GM12865 (cell line): ENCODE data around the gene UTP4.

Source experiments
- DNase-seq: peaks from one replicate; pipeline ENCODE4 v3.0.0; 2010; ENCODE audit warnings: low read depth
- H3K4me3 ChIP-seq: 2 replicates; pipeline ENCODE4 v1.5.1; 2011; ENCODE audit warnings: mild to moderate bottlenecking, low read depth, low read length, control low read depth
- CTCF ChIP-seq: IDR thresholded peaks from 2 replicates; pipeline ENCODE4 v1.5.1; 2011; ENCODE audit warnings: low read length, control low read depth, low read depth, inconsistent platforms; ENCODE audit not compliant: insufficient read depth; ENCODE audit errors: missing control alignments

UTP4 gene

GRCh38 chr16:69089091-69089910 is 43.1 kb upstream of the UTP4 start:
- H3K4me3 ChIP-seq = no peak overlapping the region
- TF ChIP-seq CTCF = no peak
- peak; percentile 82 for DNase-seq

DNA sequence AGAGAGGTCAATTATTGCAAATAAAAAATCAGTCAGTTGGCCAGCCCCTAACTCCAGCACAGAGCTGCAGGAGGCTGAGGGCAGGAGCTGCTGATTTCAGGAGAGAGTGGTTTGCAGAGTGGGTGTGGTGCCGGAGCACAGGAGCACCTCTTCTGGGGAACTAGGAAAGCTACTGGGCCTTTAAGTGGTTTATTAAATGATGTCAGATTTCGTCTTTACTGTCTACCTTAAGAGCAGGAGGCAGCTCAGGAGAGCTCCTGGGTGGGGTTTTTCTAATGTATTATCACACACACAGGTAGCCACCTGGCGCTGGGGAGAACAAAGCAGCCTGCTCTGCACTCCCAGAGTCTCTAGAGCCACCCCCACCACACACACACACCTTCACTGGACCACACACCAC is 38.5 kb upstream of the UTP4 start:
- no peak for TF ChIP-seq CTCF
- no peak for DNase-seq
- no peak overlapping the region for H3K4me3 ChIP-seq

GRCh38 chr16:69094501-69094900 is 37.9 kb upstream of the UTP4 start:
- no peak for TF ChIP-seq CTCF
- no peak overlapping the region for H3K4me3 ChIP-seq
- DNase-seq = no peak

- no peak overlapping the region for H3K4me3 ChIP-seq
- TF ChIP-seq CTCF = no peak
- no peak for DNase-seq
These were observed 37.3 kb upstream of the UTP4 start for GRCh38 chr16:69095193-69095592.

GRCh38 chr16:69100071-69100691 is 32.3 kb upstream of the UTP4 start:
- no peak for TF ChIP-seq CTCF
- H3K4me3 ChIP-seq = no peak overlapping the region
- no peak for DNase-seq

DNA sequence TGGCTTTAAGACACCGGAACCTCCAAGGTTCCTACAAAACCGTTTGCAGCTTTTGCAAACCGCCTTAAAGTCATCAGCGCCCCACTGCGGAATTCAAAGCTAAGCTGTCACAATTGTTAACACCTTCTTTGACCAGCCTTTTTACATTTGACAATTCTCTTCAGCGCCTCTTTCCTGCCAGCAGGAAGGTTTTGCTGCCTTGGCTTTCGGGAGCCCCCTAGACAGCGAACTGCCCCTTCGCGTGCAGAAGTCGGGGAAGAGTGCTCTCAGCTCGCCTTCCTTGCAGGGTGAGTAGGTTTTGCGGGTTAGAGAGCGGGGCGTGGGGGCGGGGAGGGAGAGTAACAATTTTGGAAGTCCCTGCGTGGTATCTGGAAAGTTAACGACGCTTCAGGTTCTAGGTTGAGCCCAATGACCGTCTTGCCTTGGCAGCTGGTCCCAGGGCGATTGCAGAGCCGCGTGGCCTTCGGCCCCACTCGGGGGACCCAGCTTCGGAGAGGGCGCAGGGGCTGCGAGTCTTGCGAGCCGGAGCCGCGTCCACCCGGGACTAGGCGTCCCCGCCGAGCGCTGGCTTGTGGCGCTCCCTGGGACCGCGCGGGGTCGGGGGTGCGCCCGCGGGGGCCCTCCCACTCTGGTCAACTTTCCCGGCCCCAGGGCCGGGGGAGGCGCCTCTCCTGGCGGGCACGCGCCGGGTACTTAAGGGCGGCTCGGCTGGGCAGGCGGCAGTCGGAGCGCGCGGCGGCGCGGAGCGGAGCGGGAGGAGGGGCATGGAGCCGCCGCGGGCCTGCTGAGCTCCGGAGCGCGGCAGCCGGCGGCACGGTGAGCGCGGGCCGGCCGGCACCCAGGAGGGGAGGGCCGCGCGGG is 26.7 kb upstream of the UTP4 start, which contains the start of gene HAS3:
HAS3 (plus strand) TSS at position 153 of the 861 bp plus-strand sequence. CDS start 3,743 bp downstream, outside the sequence.
- peak; percentile 64 for DNase-seq
- peak within 1 kb of the TSS; percentile 40 for H3K4me3 ChIP-seq
- TF ChIP-seq CTCF = peak; percentile 31
